ENCODE data around the gene MACROD2. TPM values are rescaled to one million over a fixed set of nuclear protein-coding genes. Genes with fewer than 3 reads are reported as not detected.

MACROD2 gene
- total RNA-seq, 1 experiment from 2014 or later: 1.4 TPM

DNA sequence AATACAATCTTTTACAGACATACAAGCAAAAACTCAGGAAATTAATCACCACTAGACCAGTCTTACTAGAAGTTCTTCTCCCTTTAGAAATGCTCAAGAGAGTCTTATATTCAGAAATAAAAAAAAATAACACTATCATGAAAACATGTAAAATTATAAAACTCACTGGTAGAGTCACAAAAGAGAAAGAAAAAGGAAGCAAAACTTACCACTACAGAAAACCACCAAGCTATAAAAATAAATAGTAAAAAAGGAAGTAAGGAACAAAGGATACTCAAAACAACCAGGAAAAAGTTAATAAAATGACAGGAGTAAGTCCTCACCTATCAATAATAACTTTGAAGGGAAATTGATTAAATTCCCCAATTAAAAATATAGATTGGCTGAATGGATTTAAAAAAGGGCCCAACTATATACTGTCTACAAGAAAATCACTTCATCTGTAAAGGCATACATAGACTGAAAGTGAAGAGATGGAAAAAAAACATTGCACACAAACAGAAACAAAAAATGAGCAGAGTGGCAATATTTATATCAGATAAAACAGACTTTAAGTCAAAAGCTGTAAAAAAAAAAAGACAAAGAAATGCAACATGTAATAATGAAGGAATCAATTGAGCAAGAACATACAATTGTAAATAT, 2088.4 kb downstream of the MACROD2 start:
- POLR2A ChIA-PET (ENCODE audit: low non-redundant PET): no interaction called here
- H3K36me3 ChIP-seq (ENCODE audit: insufficient read depth, low read length, poor library complexity, severe bottlenecking): no peaks in the 10 kb centered on the region
- intact Hi-C loops (cut with micrococcal nuclease; ENCODE audit: unreplicated experiment): no loop called here
- H3K27ac ChIP-seq (ENCODE audit: low read depth, low read length, poor library complexity, severe bottlenecking): no peak overlapping the region
- no peak overlapping the region for H3K4me3 ChIP-seq (ENCODE audit: low read depth, low read length, poor library complexity, severe bottlenecking)
- CTCF ChIA-PET: no interaction called here
- DNase-seq (ENCODE audit: low spot score): no peak
- H3K27me3 ChIP-seq (replicated peaks; ENCODE audit: insufficient read depth, low read depth, low read length, poor library complexity): no peaks in the 10 kb centered on the region
- peaks cover 24% of the 10 kb centered on the region for H3K9me3 ChIP-seq (ENCODE audit: low read depth, low read length, poor library complexity, severe bottlenecking)
- no peaks in the 10 kb centered on the region for H3K4me1 ChIP-seq (ENCODE audit: insufficient read depth, low read length, poor library complexity, severe bottlenecking)
- no TSS peak for BruUV-seq (replicated peaks)
- TF ChIP-seq EZH2 (IDR thresholded peaks at IDR 0.05; ENCODE audit: borderline replicate concordance, low read depth, low read length, poor library complexity, severe bottlenecking): no peak
- TF ChIP-seq, protein P1, sequence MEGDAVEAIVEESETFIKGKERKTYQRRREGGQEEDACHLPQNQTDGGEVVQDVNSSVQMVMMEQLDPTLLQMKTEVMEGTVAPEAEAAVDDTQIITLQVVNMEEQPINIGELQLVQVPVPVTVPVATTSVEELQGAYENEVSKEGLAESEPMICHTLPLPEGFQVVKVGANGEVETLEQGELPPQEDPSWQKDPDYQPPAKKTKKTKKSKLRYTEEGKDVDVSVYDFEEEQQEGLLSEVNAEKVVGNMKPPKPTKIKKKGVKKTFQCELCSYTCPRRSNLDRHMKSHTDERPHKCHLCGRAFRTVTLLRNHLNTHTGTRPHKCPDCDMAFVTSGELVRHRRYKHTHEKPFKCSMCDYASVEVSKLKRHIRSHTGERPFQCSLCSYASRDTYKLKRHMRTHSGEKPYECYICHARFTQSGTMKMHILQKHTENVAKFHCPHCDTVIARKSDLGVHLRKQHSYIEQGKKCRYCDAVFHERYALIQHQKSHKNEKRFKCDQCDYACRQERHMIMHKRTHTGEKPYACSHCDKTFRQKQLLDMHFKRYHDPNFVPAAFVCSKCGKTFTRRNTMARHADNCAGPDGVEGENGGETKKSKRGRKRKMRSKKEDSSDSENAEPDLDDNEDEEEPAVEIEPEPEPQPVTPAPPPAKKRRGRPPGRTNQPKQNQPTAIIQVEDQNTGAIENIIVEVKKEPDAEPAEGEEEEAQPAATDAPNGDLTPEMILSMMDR (conservative IDR thresholded peaks at IDR 0.05; ENCODE audit: low read depth, low read length): no peak

DNA sequence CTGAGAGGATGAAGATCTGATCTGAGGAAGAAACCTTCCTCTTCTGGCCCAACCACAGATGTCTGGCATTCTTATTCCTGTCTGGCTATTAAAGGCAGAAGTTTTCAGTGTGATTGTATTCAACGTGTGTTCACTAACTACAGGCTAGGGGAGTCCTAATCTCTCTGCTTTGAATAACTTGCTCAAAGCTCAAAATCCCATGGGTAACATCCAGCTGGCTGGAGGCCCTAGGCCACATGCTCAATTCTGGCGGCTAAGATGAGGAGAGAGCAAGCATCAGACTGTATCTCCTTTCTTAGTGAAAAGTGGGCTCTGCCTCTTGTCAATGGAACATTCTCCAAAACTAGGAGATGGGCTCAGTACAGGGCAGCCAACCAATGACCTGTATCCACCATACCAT, 2099.9 kb downstream of the MACROD2 start:
- ChIA-PET POLR2A (ENCODE audit: low non-redundant PET) (no interaction called here), CTCF (no interaction called here)

DNA sequence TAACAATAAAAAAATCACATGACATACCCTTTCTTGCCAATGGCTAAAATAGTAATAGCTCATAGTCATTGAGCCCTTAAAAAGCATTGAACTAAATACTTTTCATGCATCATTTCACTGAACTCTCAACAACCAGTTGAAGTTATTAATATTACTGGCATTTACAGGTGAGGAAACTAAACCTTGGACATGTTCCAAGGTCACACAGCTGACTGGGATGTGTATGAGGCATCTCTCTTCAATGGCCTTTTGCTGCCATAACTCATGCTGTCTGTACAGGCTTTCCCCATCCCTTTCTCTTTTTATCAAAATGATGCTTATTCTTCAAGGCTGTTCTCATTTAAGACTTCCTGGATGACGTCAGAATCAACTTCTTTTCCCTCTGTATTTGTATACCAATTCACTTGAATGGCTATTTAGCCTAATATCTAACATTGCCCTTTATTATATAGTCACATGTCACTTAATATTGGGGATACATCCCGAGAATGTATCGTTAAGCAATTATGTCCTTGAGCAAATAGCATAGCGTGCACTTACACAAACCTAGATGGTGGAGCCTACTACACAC, 2101.5 kb downstream of the MACROD2 start:
- no peak overlapping the region for H3K27ac ChIP-seq (ENCODE audit: low read depth, low read length, poor library complexity, severe bottlenecking)
- CTCF ChIA-PET: no interaction called here
- no peaks in the 10 kb centered on the region for H3K27me3 ChIP-seq (replicated peaks; ENCODE audit: insufficient read depth, low read depth, low read length, poor library complexity)
- peaks cover 11% of the 10 kb centered on the region for H3K9me3 ChIP-seq (ENCODE audit: low read depth, low read length, poor library complexity, severe bottlenecking)
- no peak overlapping the region for H3K4me3 ChIP-seq (ENCODE audit: low read depth, low read length, poor library complexity, severe bottlenecking)
- TF ChIP-seq, protein P1 (conservative IDR thresholded peaks at IDR 0.05; ENCODE audit: low read depth, low read length): no peak
- TF ChIP-seq EZH2 (IDR thresholded peaks at IDR 0.05; ENCODE audit: borderline replicate concordance, low read depth, low read length, poor library complexity, severe bottlenecking): no peak
- H3K4me1 ChIP-seq (ENCODE audit: insufficient read depth, low read length, poor library complexity, severe bottlenecking): no peaks in the 10 kb centered on the region
- no peaks in the 10 kb centered on the region for H3K36me3 ChIP-seq (ENCODE audit: insufficient read depth, low read length, poor library complexity, severe bottlenecking)
- DNase-seq (ENCODE audit: low spot score): no peak
- no TSS peak for BruUV-seq (replicated peaks)
- POLR2A ChIA-PET (ENCODE audit: low non-redundant PET): no interaction called here
- intact Hi-C loops (cut with micrococcal nuclease; ENCODE audit: unreplicated experiment): loop anchor here (10.0 kb wide), 1 partner anchor 62 kb away; no protein-coding TSS in a partner anchor

More for the DNA sequence above, 2099.9 kb downstream of the MACROD2 start:
- no peak for TF ChIP-seq EZH2 (IDR thresholded peaks at IDR 0.05; ENCODE audit: borderline replicate concordance, low read depth, low read length, poor library complexity, severe bottlenecking)
- TF ChIP-seq, protein P1 (conservative IDR thresholded peaks at IDR 0.05; ENCODE audit: low read depth, low read length): no peak
- H3K4me3 ChIP-seq (ENCODE audit: low read depth, low read length, poor library complexity, severe bottlenecking): no peak overlapping the region
- H3K27ac ChIP-seq (ENCODE audit: low read depth, low read length, poor library complexity, severe bottlenecking): no peak overlapping the region
- BruUV-seq (replicated peaks): no TSS peak
- intact Hi-C loops (cut with micrococcal nuclease; ENCODE audit: unreplicated experiment): loop anchor here (10.0 kb wide), 1 partner anchor 60 kb away; no protein-coding TSS in a partner anchor
- H3K36me3 ChIP-seq (ENCODE audit: insufficient read depth, low read length, poor library complexity, severe bottlenecking): no peaks in the 10 kb centered on the region
- DNase-seq (ENCODE audit: low spot score): no peak
- no peaks in the 10 kb centered on the region for H3K4me1 ChIP-seq (ENCODE audit: insufficient read depth, low read length, poor library complexity, severe bottlenecking)
- H3K27me3 ChIP-seq (replicated peaks; ENCODE audit: insufficient read depth, low read depth, low read length, poor library complexity): no peaks in the 10 kb centered on the region
- H3K9me3 ChIP-seq (ENCODE audit: low read depth, low read length, poor library complexity, severe bottlenecking): peaks cover 11% of the 10 kb centered on the region
